ENCODE data around the gene BCAS3. TPM values are rescaled to one million over a fixed set of nuclear protein-coding genes. Genes with fewer than 3 reads are reported as not detected.

The BCAS3 gene
- total RNA-seq, 2 experiments from 2014 or later: 13.4 to 14.5 TPM

- TF ChIP-seq EZH2phosphoT487 (IDR thresholded peaks at IDR 0.05; ENCODE audit: borderline replicate concordance, low read depth, low read length): no peak
- TF ChIP-seq, protein P1, sequence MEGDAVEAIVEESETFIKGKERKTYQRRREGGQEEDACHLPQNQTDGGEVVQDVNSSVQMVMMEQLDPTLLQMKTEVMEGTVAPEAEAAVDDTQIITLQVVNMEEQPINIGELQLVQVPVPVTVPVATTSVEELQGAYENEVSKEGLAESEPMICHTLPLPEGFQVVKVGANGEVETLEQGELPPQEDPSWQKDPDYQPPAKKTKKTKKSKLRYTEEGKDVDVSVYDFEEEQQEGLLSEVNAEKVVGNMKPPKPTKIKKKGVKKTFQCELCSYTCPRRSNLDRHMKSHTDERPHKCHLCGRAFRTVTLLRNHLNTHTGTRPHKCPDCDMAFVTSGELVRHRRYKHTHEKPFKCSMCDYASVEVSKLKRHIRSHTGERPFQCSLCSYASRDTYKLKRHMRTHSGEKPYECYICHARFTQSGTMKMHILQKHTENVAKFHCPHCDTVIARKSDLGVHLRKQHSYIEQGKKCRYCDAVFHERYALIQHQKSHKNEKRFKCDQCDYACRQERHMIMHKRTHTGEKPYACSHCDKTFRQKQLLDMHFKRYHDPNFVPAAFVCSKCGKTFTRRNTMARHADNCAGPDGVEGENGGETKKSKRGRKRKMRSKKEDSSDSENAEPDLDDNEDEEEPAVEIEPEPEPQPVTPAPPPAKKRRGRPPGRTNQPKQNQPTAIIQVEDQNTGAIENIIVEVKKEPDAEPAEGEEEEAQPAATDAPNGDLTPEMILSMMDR (conservative IDR thresholded peaks at IDR 0.05; ENCODE audit: low read length): no peak
- no TSS peak for BruUV-seq (replicated peaks)
- Histone ChIP-seq H3K4me1 (ENCODE audit: insufficient read depth, low read length, poor library complexity, severe bottlenecking) (no peaks in the 10 kb centered on the region), H3K4me2 (ENCODE audit: low read length) (no peak overlapping the region), H2AFZ (ENCODE audit: low read length) (no peak overlapping the region), H3K79me2 (ENCODE audit: insufficient read depth, low read depth, low read length) (no peaks in the 10 kb centered on the region), H3K9me2 (ENCODE audit: insufficient read depth, low read length) (no peaks in the 10 kb centered on the region), H3K9me3 (ENCODE audit: low read length) (no peaks in the 10 kb centered on the region), H4K20me1 (ENCODE audit: insufficient read depth, low read length) (no peaks in the 10 kb centered on the region), H3K36me3 (ENCODE audit: insufficient read depth, low read length) (no peaks in the 10 kb centered on the region), H3K27ac (ENCODE audit: low read depth, low read length, poor library complexity, severe bottlenecking) (no peak overlapping the region), H3K4me3 (ENCODE audit: low read depth, low read length, poor library complexity, severe bottlenecking) (no peak overlapping the region)
- ChIA-PET POLR2A (interaction anchor here (0.7 kb wide), 1 partner anchor 383 kb away, joined by 3 read pairs; no protein-coding TSS in a partner anchor), CTCF (ENCODE audit: unreplicated experiment) (no interaction called here)
- DNase-seq (ENCODE audit: low spot score): no peak
- intact Hi-C loops (cut with micrococcal nuclease; ENCODE audit: unreplicated experiment): no loop called here
Measured at GRCh38 chr17:61235827-61236197, 558.2 kb downstream of the BCAS3 start.

- Histone ChIP-seq H3K4me3 (ENCODE audit: low read depth, low read length, poor library complexity, severe bottlenecking) (no peak overlapping the region), H3K9me3 (ENCODE audit: low read length) (no peaks in the 10 kb centered on the region), H3K27ac (ENCODE audit: low read depth, low read length, poor library complexity, severe bottlenecking) (no peak overlapping the region), H2AFZ (ENCODE audit: low read length) (no peak overlapping the region), H3K4me1 (ENCODE audit: insufficient read depth, low read length, poor library complexity, severe bottlenecking) (no peaks in the 10 kb centered on the region), H3K79me2 (ENCODE audit: insufficient read depth, low read depth, low read length) (no peaks in the 10 kb centered on the region), H3K36me3 (ENCODE audit: insufficient read depth, low read length) (no peaks in the 10 kb centered on the region), H3K9me2 (ENCODE audit: insufficient read depth, low read length) (no peaks in the 10 kb centered on the region), H3K4me2 (ENCODE audit: low read length) (no peak overlapping the region), H4K20me1 (ENCODE audit: insufficient read depth, low read length) (no peaks in the 10 kb centered on the region)
- intact Hi-C loops (cut with micrococcal nuclease; ENCODE audit: unreplicated experiment): no loop called here
- ChIA-PET POLR2A (no interaction called here), CTCF (ENCODE audit: unreplicated experiment) (no interaction called here)
- no TSS peak for BruUV-seq (replicated peaks)
- DNase-seq (ENCODE audit: low spot score): no peak
- TF ChIP-seq, protein P1 (conservative IDR thresholded peaks at IDR 0.05; ENCODE audit: low read length): no peak
- no peak for TF ChIP-seq EZH2phosphoT487 (IDR thresholded peaks at IDR 0.05; ENCODE audit: borderline replicate concordance, low read depth, low read length)
Measured at GRCh38 chr17:61237275-61237674, 559.6 kb downstream of the BCAS3 start.

GRCh38 chr17:61238455-61238933 lies 560.8 kb downstream of the BCAS3 start:
- intact Hi-C loops (cut with micrococcal nuclease; ENCODE audit: unreplicated experiment): no loop called here
- Histone ChIP-seq H3K79me2 (ENCODE audit: insufficient read depth, low read depth, low read length) (no peaks in the 10 kb centered on the region), H3K4me2 (ENCODE audit: low read length) (no peak overlapping the region), H4K20me1 (ENCODE audit: insufficient read depth, low read length) (no peaks in the 10 kb centered on the region), H3K4me3 (ENCODE audit: low read depth, low read length, poor library complexity, severe bottlenecking) (no peak overlapping the region), H3K9me2 (ENCODE audit: insufficient read depth, low read length) (no peaks in the 10 kb centered on the region), H3K9me3 (ENCODE audit: low read length) (no peaks in the 10 kb centered on the region), H2AFZ (ENCODE audit: low read length) (no peak overlapping the region), H3K27ac (ENCODE audit: low read depth, low read length, poor library complexity, severe bottlenecking) (no peak overlapping the region), H3K36me3 (ENCODE audit: insufficient read depth, low read length) (no peaks in the 10 kb centered on the region), H3K4me1 (ENCODE audit: insufficient read depth, low read length, poor library complexity, severe bottlenecking) (no peaks in the 10 kb centered on the region)
- TF ChIP-seq, protein P1 (conservative IDR thresholded peaks at IDR 0.05; ENCODE audit: low read length): no peak
- TF ChIP-seq EZH2phosphoT487 (IDR thresholded peaks at IDR 0.05; ENCODE audit: borderline replicate concordance, low read depth, low read length): no peak
- no TSS peak for BruUV-seq (replicated peaks)
- POLR2A ChIA-PET: no interaction called here
- CTCF ChIA-PET (ENCODE audit: unreplicated experiment): no interaction called here
- no peak for DNase-seq (ENCODE audit: low spot score)
